ENCODE data around the gene STRADA. TPM values are rescaled to one million over a fixed set of nuclear protein-coding genes. Genes with fewer than 3 reads are reported as not detected.

The STRADA gene
- total and polyA plus RNA-seq, 10 of the 15 experiments (the other 5 are each of a cell fraction or from before 2014, with no cell fraction given), result 13.3 to 54.1 (median 44.0) TPM

GRCh38 chr17:63753215-63753614 lies 11.6 kb upstream of the STRADA start:
- WGBS (ENCODE audit: insufficient coverage, insufficient replicate concordance, low lambda C conversion rate, missing lambda C conversion rate), result 100% methylated on average over 1 of the region's 1 CpG
- ChIA-PET RAD21 (ENCODE audit: unreplicated experiment) (interaction anchor here (1.1 kb wide), 1 partner anchor 11 kb away, joined by 3 read pairs; no protein-coding TSS in a partner anchor), CTCF (no interaction called here), POLR2A (no interaction called here), SMC1A (ENCODE audit: uncharacterized antibody, unreplicated experiment) (interaction anchor here (0.5 to 1.2 kb wide), 2 partner anchors 12 to 31 kb away, joined by 3 to 4 read pairs; no protein-coding TSS in a partner anchor)
- Histone ChIP-seq H3K27ac (ENCODE audit: control insufficient read depth, insufficient read depth) (no peak overlapping the region), H3K9ac (ENCODE audit: control insufficient read depth, insufficient read depth, low read length) (no peak overlapping the region), H3K4me3 (no peak overlapping the region), H3K4me1 (ENCODE audit: control insufficient read depth, insufficient read depth, low read length) (peaks cover 4% of the 10 kb centered on the region; the same call in 1 of the 2 replicates), H2AFZ (ENCODE audit: control insufficient read depth, low read depth, low read length) (no peak overlapping the region), H3K36me3 (ENCODE audit: control insufficient read depth in 2 of 2, insufficient read depth in 2 of 2, low read length in 1 of 2) (peaks cover 6 to 30% of the 10 kb centered on the region in 2 experiments), H4K20me1 (ENCODE audit: control insufficient read depth, insufficient read depth) (no peaks in the 10 kb centered on the region), H3K27me3 (replicated peaks in 1 of 2; ENCODE audit: control insufficient read depth in 2 of 2, insufficient read depth in 2 of 2, low read length in 1 of 2) (no peaks in the 10 kb centered on the region), H3K9me3 (replicated peaks; ENCODE audit: control insufficient read depth, insufficient read depth, low read length) (no peaks in the 10 kb centered on the region), H3K4me2 (ENCODE audit: control insufficient read depth, insufficient read depth) (no peak overlapping the region), H3K79me2 (ENCODE audit: control insufficient read depth, insufficient read depth, low read length) (no peaks in the 10 kb centered on the region)
- TF ChIP-seq GABPA (IDR thresholded peaks at IDR 0.05; ENCODE audit: low read depth), result no peak
- TF ChIP-seq E2F8 (IDR thresholded peaks at IDR 0.05; ENCODE audit: low read depth, partially characterized antibody), result no peak
- no peak for TF ChIP-seq ETV6 (conservative IDR thresholded peaks at IDR 0.05 in 1 of 2, IDR thresholded peaks at IDR 0.05 in 1 of 2; ENCODE audit: borderline replicate concordance in 1 of 2, low read depth in 1 of 2)
- no peak for TF ChIP-seq RELA (IDR thresholded peaks at IDR 0.05; ENCODE audit: borderline replicate concordance, partially characterized antibody)
- TF ChIP-seq NR2C1 (IDR thresholded peaks at IDR 0.05), result no peak
- TF ChIP-seq ZBTB40 (IDR thresholded peaks at IDR 0.05; ENCODE audit: borderline replicate concordance), result no peak
- no TSS peak for BruUV-seq (replicated peaks)
- intact Hi-C loops (cut with micrococcal nuclease; ENCODE audit: unreplicated experiment) (no loop called here), in situ Hi-C loops (cut with MboI) (no loop called here)
- DNase-seq (ENCODE audit: low read depth, low spot score) (no peak), FAIRE-seq (peak; percentile 47), ATAC-seq (no peak)
